ENCODE results near the gene OBI1. TPM values are rescaled to one million over a fixed set of nuclear protein-coding genes. Genes with fewer than 3 reads are reported as not detected.

The OBI1 gene
- polyA plus RNA-seq, 2 of the 4 experiments (the other 2 are of a cell fraction), result 8.7 to 13.9 TPM

DNA sequence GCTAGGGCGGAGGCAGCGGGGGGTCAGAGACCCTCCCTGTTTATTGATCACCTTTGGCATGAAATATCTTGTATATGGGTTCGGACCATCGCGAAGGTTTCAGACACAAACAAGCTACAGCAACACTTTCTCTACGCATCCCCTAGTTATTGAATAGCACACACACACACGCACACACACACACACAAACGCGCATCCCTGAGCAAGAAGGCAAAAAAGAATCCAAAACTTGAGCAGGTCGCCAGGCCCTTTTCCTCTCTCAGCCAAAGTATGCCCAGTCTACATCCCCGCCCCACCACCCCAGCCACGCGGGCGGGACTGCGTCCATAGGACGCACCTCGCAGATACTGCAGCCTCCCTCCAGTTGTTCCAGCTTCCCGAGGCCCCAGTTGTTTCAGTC, 71.6 kb downstream of the OBI1 start:
- WGBS (ENCODE audit: missing lambda C conversion rate), result 29% methylated on average over 11 of the region's 18 CpGs
- Histone ChIP-seq H3K9me3 (no peaks in the 10 kb centered on the region), H3K4me1 (no peaks in the 10 kb centered on the region), H3K4me2 (no peak overlapping the region), H3K27ac (no peak overlapping the region), H3K4me3 (no peak overlapping the region)
- DNase-seq (ENCODE audit: low read depth in 1 of 2, low spot score in 1 of 2) (no peak), ATAC-seq (no peak), FAIRE-seq (no peak)
- CTCF ChIA-PET, result no interaction called here
- TF ChIP-seq, protein P1, sequence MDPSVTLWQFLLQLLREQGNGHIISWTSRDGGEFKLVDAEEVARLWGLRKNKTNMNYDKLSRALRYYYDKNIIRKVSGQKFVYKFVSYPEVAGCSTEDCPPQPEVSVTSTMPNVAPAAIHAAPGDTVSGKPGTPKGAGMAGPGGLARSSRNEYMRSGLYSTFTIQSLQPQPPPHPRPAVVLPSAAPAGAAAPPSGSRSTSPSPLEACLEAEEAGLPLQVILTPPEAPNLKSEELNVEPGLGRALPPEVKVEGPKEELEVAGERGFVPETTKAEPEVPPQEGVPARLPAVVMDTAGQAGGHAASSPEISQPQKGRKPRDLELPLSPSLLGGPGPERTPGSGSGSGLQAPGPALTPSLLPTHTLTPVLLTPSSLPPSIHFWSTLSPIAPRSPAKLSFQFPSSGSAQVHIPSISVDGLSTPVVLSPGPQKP (IDR thresholded peaks at IDR 0.05; ENCODE audit: low read depth, low read length), result no peak
- no peak for TF ChIP-seq CEBPB (IDR thresholded peaks at IDR 0.05)
- TF ChIP-seq FOXS1 (CRISPR knock-in tag; IDR thresholded peaks at IDR 0.05), result no peak
- POLR2A ChIA-PET, result no interaction called here

DNA sequence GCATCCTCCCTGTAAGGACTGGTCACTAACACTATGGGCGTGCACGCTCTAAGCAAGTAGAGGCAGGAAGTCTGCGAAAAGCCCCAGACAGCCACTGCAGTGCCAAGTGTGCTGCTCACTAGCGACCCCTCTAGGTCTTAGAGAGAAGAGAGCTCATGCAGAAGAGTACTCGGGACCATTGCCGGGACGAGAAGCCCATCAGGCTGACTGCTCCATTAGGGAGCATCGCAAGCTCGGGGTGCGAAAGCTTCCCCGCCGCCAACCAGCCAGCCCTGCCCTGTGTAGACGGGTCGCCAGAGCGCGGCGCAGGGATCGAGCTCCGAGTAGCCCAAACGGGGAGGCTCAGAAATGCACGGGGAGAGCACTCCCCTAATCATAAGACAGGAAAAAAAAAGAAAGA, 72.2 kb downstream of the OBI1 start:
- peak in 1 of 2 experiments; percentile 41; a peak in 1 of 6 replicates for ATAC-seq
- no peak overlapping the region for H3K4me3 ChIP-seq
- CTCF ChIA-PET, result no interaction called here
- WGBS (ENCODE audit: missing lambda C conversion rate), result 49% methylated on average over 11 of the region's 21 CpGs
- POLR2A ChIA-PET, result no interaction called here
- H3K27ac ChIP-seq, result no peak overlapping the region
- TF ChIP-seq JUNB (IDR thresholded peaks at IDR 0.05) (no peak), HOXA7 (CRISPR knock-in tag; IDR thresholded peaks at IDR 0.05) (no peak), CHD4 (IDR thresholded peaks at IDR 0.05; ENCODE audit: borderline replicate concordance) (no peak)
- TF ChIP-seq, protein P2, sequence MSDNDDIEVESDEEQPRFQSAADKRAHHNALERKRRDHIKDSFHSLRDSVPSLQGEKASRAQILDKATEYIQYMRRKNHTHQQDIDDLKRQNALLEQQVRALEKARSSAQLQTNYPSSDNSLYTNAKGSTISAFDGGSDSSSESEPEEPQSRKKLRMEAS (IDR thresholded peaks at IDR 0.05), result no peak
- DNase-seq (ENCODE audit: low read depth in 1 of 2, low spot score in 1 of 2), result no peak
- no peak for FAIRE-seq
- H3K4me1 ChIP-seq, result no peaks in the 10 kb centered on the region
- H3K9me3 ChIP-seq, result no peaks in the 10 kb centered on the region
- no peak overlapping the region for H3K4me2 ChIP-seq

DNA sequence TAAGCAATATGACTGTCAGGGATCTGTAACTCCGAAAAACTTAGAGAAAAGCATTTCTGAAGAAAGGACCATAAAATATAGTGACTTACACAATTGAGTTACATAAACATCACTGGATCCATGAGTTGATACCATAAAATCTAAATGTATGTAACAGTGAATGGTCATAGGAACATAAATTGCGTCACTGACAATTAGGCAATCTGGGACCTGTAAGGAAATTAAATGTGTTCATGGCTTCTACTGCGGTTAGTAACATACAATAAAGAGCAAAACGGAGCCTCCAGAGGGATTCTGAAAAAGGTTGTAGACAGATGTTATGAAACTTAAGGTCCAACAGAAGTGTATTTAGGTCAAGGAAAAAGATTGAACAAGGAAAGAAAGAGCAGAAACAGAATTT, 82.7 kb downstream of the OBI1 start:
- no peak for ATAC-seq
- POLR2A ChIA-PET, result no interaction called here
- no peak for FAIRE-seq

DNA sequence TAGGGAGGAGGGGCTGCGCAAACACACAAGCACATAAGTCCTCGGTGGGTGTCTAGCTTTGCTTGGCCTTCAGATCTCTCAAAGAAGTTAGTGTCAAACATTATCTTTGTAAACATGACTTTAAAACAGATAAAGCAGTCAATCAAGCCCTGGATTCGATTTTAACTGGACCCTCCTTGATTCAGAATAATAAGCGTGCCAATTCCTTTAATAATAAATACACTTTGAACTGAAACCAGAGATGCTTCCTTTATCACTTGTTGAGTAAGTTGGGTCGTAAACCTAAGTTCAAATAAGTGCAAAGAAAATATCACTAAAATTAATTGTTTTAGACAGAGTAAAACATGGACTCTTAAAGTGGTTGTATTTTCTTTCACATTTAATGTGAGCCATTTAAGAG, 86.5 kb downstream of the OBI1 start:
- DNase-seq (ENCODE audit: low read depth in 1 of 2, low spot score in 1 of 2), result no peak
- no peaks in the 10 kb centered on the region for H3K9me3 ChIP-seq
- no peak for ATAC-seq
- no peak overlapping the region for H3K4me3 ChIP-seq
- POLR2A ChIA-PET, result no interaction called here
- WGBS (ENCODE audit: missing lambda C conversion rate), result 38% methylated on average over 5 of the region's 5 CpGs
- CTCF ChIA-PET, result no interaction called here
- no peak for FAIRE-seq
- H3K27ac ChIP-seq, result no peak overlapping the region
- H3K4me1 ChIP-seq, result no peaks in the 10 kb centered on the region
- H3K4me2 ChIP-seq, result no peak overlapping the region
- TF ChIP-seq SREBF2 (IDR thresholded peaks at IDR 0.05) (no peak), NFE2L2 (conservative IDR thresholded peaks at IDR 0.05; ENCODE audit: low read length) (no peak), HOXA7 (CRISPR knock-in tag; IDR thresholded peaks at IDR 0.05) (no peak), ESRRA (IDR thresholded peaks at IDR 0.05; ENCODE audit: borderline replicate concordance, low read length) (no peak), KDM1A (IDR thresholded peaks at IDR 0.05; ENCODE audit: low read depth) (no peak), ZSCAN20 (CRISPR knock-in tag; IDR thresholded peaks at IDR 0.05) (no peak), BHLHE40 (IDR thresholded peaks at IDR 0.05; ENCODE audit: low read depth, low read length) (no peak), JUN (IDR thresholded peaks at IDR 0.05) (no peak), CTCF (IDR thresholded peaks at IDR 0.05) (no peak), RCOR1 (IDR thresholded peaks at IDR 0.05; ENCODE audit: low read depth, low read length) (no peak), E2F6 (IDR thresholded peaks at IDR 0.05; ENCODE audit: borderline replicate concordance, low read depth) (no peak), SMC3 (IDR thresholded peaks at IDR 0.05) (no peak), CHD2 (IDR thresholded peaks at IDR 0.05; ENCODE audit: low read length, partially characterized antibody) (no peak)
- TF ChIP-seq, protein P3, sequence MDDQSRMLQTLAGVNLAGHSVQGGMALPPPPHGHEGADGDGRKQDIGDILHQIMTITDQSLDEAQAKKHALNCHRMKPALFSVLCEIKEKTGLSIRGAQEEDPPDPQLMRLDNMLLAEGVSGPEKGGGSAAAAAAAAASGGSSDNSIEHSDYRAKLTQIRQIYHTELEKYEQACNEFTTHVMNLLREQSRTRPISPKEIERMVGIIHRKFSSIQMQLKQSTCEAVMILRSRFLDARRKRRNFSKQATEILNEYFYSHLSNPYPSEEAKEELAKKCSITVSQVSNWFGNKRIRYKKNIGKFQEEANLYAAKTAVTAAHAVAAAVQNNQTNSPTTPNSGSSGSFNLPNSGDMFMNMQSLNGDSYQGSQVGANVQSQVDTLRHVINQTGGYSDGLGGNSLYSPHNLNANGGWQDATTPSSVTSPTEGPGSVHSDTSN (IDR thresholded peaks at IDR 0.05), result no peak

More for the DNA sequence above, 82.7 kb downstream of the OBI1 start:
- Histone ChIP-seq H3K4me2 (no peak overlapping the region), H3K27ac (no peak overlapping the region), H3K9me3 (no peaks in the 10 kb centered on the region), H3K4me3 (no peak overlapping the region), H3K4me1 (no peaks in the 10 kb centered on the region)
- 27% methylated on average over 4 of the region's 4 CpGs for WGBS (ENCODE audit: missing lambda C conversion rate)
- no peak for DNase-seq (ENCODE audit: low read depth in 1 of 2, low spot score in 1 of 2)
- CTCF ChIA-PET, result no interaction called here
- TF ChIP-seq CTCF (IDR thresholded peaks at IDR 0.05), result no peak
- no peak for TF ChIP-seq ZC3H11A (IDR thresholded peaks at IDR 0.05)
- no peak for TF ChIP-seq HOXB5 (CRISPR knock-in tag; IDR thresholded peaks at IDR 0.05)
- no peak for TF ChIP-seq SMC3 (IDR thresholded peaks at IDR 0.05)
- no peak for TF ChIP-seq ZFP36 (IDR thresholded peaks at IDR 0.05; ENCODE audit: borderline replicate concordance, partially characterized antibody)
- no peak for TF ChIP-seq HOXB13 (CRISPR knock-in tag; IDR thresholded peaks at IDR 0.05; ENCODE audit: low read depth)
- TF ChIP-seq EHF (CRISPR knock-in tag; IDR thresholded peaks at IDR 0.05), result no peak
- no peak for TF ChIP-seq CEBPB (IDR thresholded peaks at IDR 0.05)
- no peak for TF ChIP-seq MAFK (IDR thresholded peaks at IDR 0.05; ENCODE audit: partially characterized antibody)
